Measurements from ENCODE around the gene SURF2. TPM values are rescaled to one million over a fixed set of nuclear protein-coding genes. Genes with fewer than 3 reads are reported as not detected.

The SURF2 gene
- total RNA-seq, 1 experiment from 2014 or later = 27.8 TPM

GRCh38 chr9:133339641-133340040 lies 16.7 kb upstream of the SURF2 start:
- no peak for DNase-seq (ENCODE audit: low read depth, low spot score)
- H3K4me3 ChIP-seq (replicated peaks in 1 of 2; ENCODE audit: low read depth in 1 of 2, low read length in 2 of 2) = no peak overlapping the region
- H3K9me2 ChIP-seq (ENCODE audit: insufficient read depth) = no peaks in the 10 kb centered on the region
- no peak overlapping the region for H3K4me2 ChIP-seq (ENCODE audit: low read length)
- RAD21 ChIA-PET (ENCODE audit: low non-redundant PET in 1 of 2, low total read pairs in 2 of 2, uncharacterized antibody in 2 of 2, unreplicated experiment in 2 of 2) = no interaction called here
- intact Hi-C loops (cut with micrococcal nuclease) = loop anchor here (5.0 kb wide), 1 partner anchor 148 kb away; no protein-coding TSS in a partner anchor
- BruUV-seq (replicated peaks) = no TSS peak
- no peaks in the 10 kb centered on the region for H4K20me1 ChIP-seq (ENCODE audit: insufficient read depth)
- H3K4me1 ChIP-seq (ENCODE audit: control insufficient read depth in 1 of 2, insufficient read depth in 2 of 2, low read length in 2 of 2) = peaks cover 6 to 16% of the 10 kb centered on the region in 2 experiments
- no peaks in the 10 kb centered on the region for H3K27me3 ChIP-seq (ENCODE audit: insufficient read depth, low read length)
- POLR2A ChIA-PET = interaction anchor here (1.2 to 1.3 kb wide), 2 partner anchors 8 to 11 kb away, joined by 4 to 8 read pairs; partner anchors contain the start of genes MED22 and RPL7A
- no peak for TF ChIP-seq EZH2phosphoT487 (IDR thresholded peaks at IDR 0.05; ENCODE audit: borderline replicate concordance)
- no peak for TF ChIP-seq RAD21 (IDR thresholded peaks at IDR 0.05; ENCODE audit: low read depth)
- TF ChIP-seq ZNF274 (IDR thresholded peaks at IDR 0.05; ENCODE audit: low read depth, low read length) = no peak
- no peak for TF ChIP-seq ZBTB33 (IDR thresholded peaks at IDR 0.05; ENCODE audit: extremely low read depth, insufficient replicate concordance, low read length)
- no peak for TF ChIP-seq MAX (IDR thresholded peaks at IDR 0.05)
- TF ChIP-seq SP1 (IDR thresholded peaks at IDR 0.05; ENCODE audit: low read depth) = no peak
- no peak for TF ChIP-seq YY1 (IDR thresholded peaks at IDR 0.05; ENCODE audit: extremely low read depth, insufficient replicate concordance, low read depth, low read length)
- TF ChIP-seq EGR1 (IDR thresholded peaks at IDR 0.05; ENCODE audit: low read depth) = no peak
- TF ChIP-seq TCF7L2 (IDR thresholded peaks at IDR 0.05; ENCODE audit: borderline replicate concordance, extremely low read depth, insufficient read depth, insufficient read length) = no peak
- no peak for TF ChIP-seq ZFX (IDR thresholded peaks at IDR 0.05)
- no peak for TF ChIP-seq REST (IDR thresholded peaks at IDR 0.05; ENCODE audit: low read depth)
- no peak for TF ChIP-seq CBX3 (IDR thresholded peaks at IDR 0.05; ENCODE audit: low read depth)
- TF ChIP-seq, protein P1, sequence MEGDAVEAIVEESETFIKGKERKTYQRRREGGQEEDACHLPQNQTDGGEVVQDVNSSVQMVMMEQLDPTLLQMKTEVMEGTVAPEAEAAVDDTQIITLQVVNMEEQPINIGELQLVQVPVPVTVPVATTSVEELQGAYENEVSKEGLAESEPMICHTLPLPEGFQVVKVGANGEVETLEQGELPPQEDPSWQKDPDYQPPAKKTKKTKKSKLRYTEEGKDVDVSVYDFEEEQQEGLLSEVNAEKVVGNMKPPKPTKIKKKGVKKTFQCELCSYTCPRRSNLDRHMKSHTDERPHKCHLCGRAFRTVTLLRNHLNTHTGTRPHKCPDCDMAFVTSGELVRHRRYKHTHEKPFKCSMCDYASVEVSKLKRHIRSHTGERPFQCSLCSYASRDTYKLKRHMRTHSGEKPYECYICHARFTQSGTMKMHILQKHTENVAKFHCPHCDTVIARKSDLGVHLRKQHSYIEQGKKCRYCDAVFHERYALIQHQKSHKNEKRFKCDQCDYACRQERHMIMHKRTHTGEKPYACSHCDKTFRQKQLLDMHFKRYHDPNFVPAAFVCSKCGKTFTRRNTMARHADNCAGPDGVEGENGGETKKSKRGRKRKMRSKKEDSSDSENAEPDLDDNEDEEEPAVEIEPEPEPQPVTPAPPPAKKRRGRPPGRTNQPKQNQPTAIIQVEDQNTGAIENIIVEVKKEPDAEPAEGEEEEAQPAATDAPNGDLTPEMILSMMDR (IDR thresholded peaks at IDR 0.05 in 2 of 3, conservative IDR thresholded peaks at IDR 0.05 in 1 of 3; ENCODE audit: borderline replicate concordance in 1 of 3, insufficient read depth in 1 of 3, low read depth in 2 of 3, low read length in 2 of 3) = no peak
- TF ChIP-seq EZH2 (IDR thresholded peaks at IDR 0.05) = no peak
- TF ChIP-seq SRF (IDR thresholded peaks at IDR 0.05; ENCODE audit: low read depth) = no peak
- no peak for TF ChIP-seq CEBPB (IDR thresholded peaks at IDR 0.05; ENCODE audit: low read depth)
- TF ChIP-seq, protein P2, sequence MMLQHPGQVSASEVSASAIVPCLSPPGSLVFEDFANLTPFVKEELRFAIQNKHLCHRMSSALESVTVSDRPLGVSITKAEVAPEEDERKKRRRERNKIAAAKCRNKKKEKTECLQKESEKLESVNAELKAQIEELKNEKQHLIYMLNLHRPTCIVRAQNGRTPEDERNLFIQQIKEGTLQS (IDR thresholded peaks at IDR 0.05) = no peak
- no peak for TF ChIP-seq POLR2A (IDR thresholded peaks at IDR 0.05; ENCODE audit: borderline replicate concordance, extremely low read depth, insufficient read depth, insufficient read length)
- TF ChIP-seq SIN3A (IDR thresholded peaks at IDR 0.05; ENCODE audit: low read depth) = no peak
- TF ChIP-seq JUND (IDR thresholded peaks at IDR 0.05) = no peak
- no peak overlapping the region for H2AFZ ChIP-seq (ENCODE audit: low read depth, low read length, poor library complexity, severe bottlenecking)
- H3K36me3 ChIP-seq (ENCODE audit: control insufficient read depth in 1 of 2, insufficient read depth in 2 of 2, low read length in 2 of 2) = peaks cover 27 to 37% of the 10 kb centered on the region in 2 experiments
- ATAC-seq = no peak
- peaks cover 14% of the 10 kb centered on the region for H3K79me2 ChIP-seq (ENCODE audit: insufficient read depth, low read length)
- no peak overlapping the region for H3K27ac ChIP-seq (ENCODE audit: low read depth, low read length)
- CTCF ChIA-PET = interaction anchor here (0.6 to 1.5 kb wide), 3 partner anchors 38 to 153 kb away, joined by 3 read pairs; no protein-coding TSS in a partner anchor
- no peak overlapping the region for H3K9ac ChIP-seq (ENCODE audit: low read length)
- no peaks in the 10 kb centered on the region for H3K9me3 ChIP-seq (ENCODE audit: control insufficient read depth in 1 of 2, insufficient read depth in 1 of 2, low read depth in 1 of 2, low read length in 2 of 2)
